HUES6 (cell line): Measurements from ENCODE around the gene BCL11B.

Experiments
- H3K27ac ChIP-seq: 2 replicates; pipeline ENCODE4 v1.7.0; 2013; ENCODE audit warnings: low read depth, mild to moderate bottlenecking, low read length, inconsistent platforms
- H3K27me3 ChIP-seq: 2 replicates; pipeline ENCODE4 v1.6.1; 2013; ENCODE audit warnings: low read length; ENCODE audit not compliant: control insufficient read depth, insufficient read depth
- H3K36me3 ChIP-seq: 2 replicates; pipeline ENCODE4 v1.6.1; 2013; ENCODE audit warnings: low read length; ENCODE audit not compliant: control insufficient read depth, insufficient read depth
- H3K4me1 ChIP-seq: 2 replicates; pipeline ENCODE4 v1.6.1; 2013; ENCODE audit warnings: low read length; ENCODE audit not compliant: control insufficient read depth, insufficient read depth
- H3K4me3 ChIP-seq: 2 replicates; pipeline ENCODE4 v1.5.1; 2013; ENCODE audit warnings: low read depth, low read length
- H3K9ac ChIP-seq: one replicate; pipeline ENCODE4 v1.6.1; 2013; ENCODE audit warnings: mild to moderate bottlenecking, low read length
- H3K9me3 ChIP-seq: 2 replicates; pipeline ENCODE4 v1.6.1; 2013; ENCODE audit warnings: low read depth, low read length; ENCODE audit not compliant: control insufficient read depth, insufficient read depth

The BCL11B gene

DNA sequence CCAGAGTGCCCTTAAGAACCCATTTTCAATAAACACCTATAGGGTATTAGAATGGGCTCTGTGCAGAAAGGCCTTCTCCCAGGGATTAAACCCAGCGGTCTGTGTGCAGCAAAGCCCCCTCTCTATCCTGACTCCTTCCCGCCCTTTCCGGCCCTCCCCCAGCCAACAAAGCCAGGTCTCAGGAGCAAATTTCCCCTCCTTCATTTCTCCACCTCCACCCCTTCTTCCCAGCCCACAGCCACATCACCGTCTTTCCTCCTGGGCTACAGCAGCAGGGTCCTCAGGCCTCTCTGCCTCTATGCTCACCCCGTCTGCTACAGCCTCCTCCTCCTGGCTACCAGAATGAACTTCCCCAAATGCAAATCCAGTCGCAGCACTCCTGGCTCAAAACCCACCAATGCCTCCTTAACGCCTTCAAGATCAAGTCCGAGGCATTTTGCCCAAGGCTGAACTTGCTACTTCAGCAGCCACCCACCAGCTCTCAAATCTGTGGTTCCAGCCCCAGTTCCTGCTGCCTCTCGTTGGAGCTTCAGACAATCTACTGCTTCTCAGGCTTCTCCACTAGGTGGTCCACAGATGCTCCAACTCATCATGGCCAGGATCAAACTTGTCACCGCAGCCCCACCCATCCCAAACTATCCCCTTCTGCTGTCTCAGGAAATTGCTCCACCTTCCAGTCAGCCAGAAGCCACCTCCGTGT lies 134.8 kb downstream of the BCL11B start:
- Histone ChIP-seq H3K36me3 (no peaks in the 10 kb centered on the region), H3K4me1 (peaks cover 27% of the 10 kb centered on the region), H3K9me3 (no peaks in the 10 kb centered on the region), H3K9ac (no peak overlapping the region), H3K27me3 (no peaks in the 10 kb centered on the region), H3K27ac (no peak overlapping the region), H3K4me3 (no peak overlapping the region)

- no peak overlapping the region for H3K4me3 ChIP-seq
- H3K9ac ChIP-seq = no peak overlapping the region
- peaks cover 24% of the 10 kb centered on the region for H3K4me1 ChIP-seq
- H3K27ac ChIP-seq = no peak overlapping the region
- H3K9me3 ChIP-seq = no peaks in the 10 kb centered on the region
- no peaks in the 10 kb centered on the region for H3K27me3 ChIP-seq
- H3K36me3 ChIP-seq = no peaks in the 10 kb centered on the region
These were observed 135.6 kb downstream of the BCL11B start for GRCh38 chr14:99136401-99136800.

DNA sequence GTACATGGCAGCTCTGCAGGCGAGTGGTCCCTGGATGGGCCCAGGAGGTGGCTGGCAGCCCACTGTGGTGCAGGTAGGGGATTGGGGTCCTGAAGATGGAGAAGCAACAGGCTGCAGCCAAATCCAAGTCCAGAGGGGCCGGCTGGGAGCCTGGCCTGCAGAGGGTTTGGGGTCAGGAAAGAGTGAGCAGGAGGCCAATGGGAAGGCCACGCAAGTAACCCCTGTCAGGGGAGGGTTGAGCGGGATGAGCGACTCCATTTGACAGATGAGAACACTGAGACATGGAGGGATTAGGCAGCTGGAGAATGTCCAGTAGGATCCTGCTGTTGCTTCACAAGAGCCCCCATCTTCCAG lies 136.0 kb downstream of the BCL11B start:
- Histone ChIP-seq H3K9ac (no peak overlapping the region), H3K27me3 (no peaks in the 10 kb centered on the region)

DNA sequence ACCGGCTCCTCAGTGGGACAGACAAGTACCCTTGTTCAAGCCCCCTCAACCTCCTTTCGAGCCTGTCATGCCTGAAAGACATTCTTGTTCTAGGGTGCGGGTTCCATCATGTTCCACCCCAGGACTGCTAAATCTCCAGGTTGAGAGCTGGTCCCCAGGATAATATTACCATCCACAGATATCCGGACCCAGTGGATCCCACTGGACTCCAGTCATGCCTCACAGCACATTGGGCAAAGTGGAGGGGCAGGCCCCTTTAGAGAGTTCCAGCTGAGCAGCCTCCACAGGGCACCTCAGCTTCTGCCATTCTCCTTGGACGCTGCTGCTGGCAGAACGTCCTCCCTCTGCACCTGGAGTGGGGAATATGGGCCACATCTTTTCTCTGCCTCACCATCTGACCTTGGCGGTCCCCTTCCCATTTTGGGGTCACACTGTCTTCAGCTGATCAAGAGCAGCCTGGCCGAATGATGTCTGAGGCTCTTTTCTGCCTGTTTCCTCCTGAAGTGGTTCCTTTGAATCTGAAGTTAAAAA lies 137.4 kb downstream of the BCL11B start:
- peaks cover 24% of the 10 kb centered on the region for H3K4me1 ChIP-seq
- no peaks in the 10 kb centered on the region for H3K9me3 ChIP-seq
- H3K4me3 ChIP-seq = no peak overlapping the region
- no peaks in the 10 kb centered on the region for H3K27me3 ChIP-seq
- no peak overlapping the region for H3K9ac ChIP-seq
- H3K27ac ChIP-seq = no peak overlapping the region
- no peaks in the 10 kb centered on the region for H3K36me3 ChIP-seq

More for the DNA sequence above, 136.0 kb downstream of the BCL11B start:
- Histone ChIP-seq H3K27ac (no peak overlapping the region), H3K36me3 (no peaks in the 10 kb centered on the region), H3K4me3 (no peak overlapping the region), H3K9me3 (no peaks in the 10 kb centered on the region), H3K4me1 (peaks cover 24% of the 10 kb centered on the region)

GRCh38 chr14:99133636-99134515 lies 138.1 kb downstream of the BCL11B start:
- peaks cover 24% of the 10 kb centered on the region for H3K4me1 ChIP-seq

GRCh38 chr14:99132821-99133635 lies 139.0 kb downstream of the BCL11B start:
- Histone ChIP-seq H3K27ac (no peak overlapping the region), H3K4me1 (peaks cover 21% of the 10 kb centered on the region), H3K9me3 (no peaks in the 10 kb centered on the region), H3K27me3 (no peaks in the 10 kb centered on the region), H3K4me3 (no peak overlapping the region), H3K36me3 (no peaks in the 10 kb centered on the region), H3K9ac (no peak overlapping the region)

More at GRCh38 chr14:99133636-99134515, 138.1 kb downstream of the BCL11B start:
- Histone ChIP-seq H3K36me3 (no peaks in the 10 kb centered on the region), H3K9ac (peak overlapping the region; percentile 17), H3K9me3 (no peaks in the 10 kb centered on the region), H3K27ac (no peak overlapping the region), H3K4me3 (no peak overlapping the region), H3K27me3 (no peaks in the 10 kb centered on the region)

- Histone ChIP-seq H3K9me3 (no peaks in the 10 kb centered on the region), H3K9ac (no peak overlapping the region), H3K27ac (no peak overlapping the region), H3K4me1 (peaks cover 22% of the 10 kb centered on the region), H3K27me3 (no peaks in the 10 kb centered on the region), H3K4me3 (no peak overlapping the region), H3K36me3 (no peaks in the 10 kb centered on the region)
These were observed 140.2 kb downstream of the BCL11B start for GRCh38 chr14:99131632-99132271.

DNA sequence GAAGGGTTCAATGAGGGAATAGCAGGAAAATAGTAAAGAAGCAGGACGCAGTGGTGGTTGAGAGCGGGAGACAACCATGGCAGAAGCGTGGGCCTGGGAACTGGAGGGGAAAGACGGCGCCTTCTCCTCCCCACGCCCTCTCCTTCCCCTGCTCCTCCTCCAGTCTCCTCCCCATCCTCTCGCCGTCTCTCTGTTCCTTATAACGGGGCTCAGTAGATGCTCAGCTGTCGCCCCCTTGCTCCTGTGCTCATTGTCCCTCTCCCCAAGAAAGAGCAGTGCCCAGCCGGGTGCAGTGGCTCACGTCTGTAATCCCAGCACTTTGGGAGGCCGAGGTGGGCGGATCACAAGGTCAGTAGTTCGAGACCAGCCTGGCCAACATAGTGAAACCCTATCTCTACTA lies 142.0 kb downstream of the BCL11B start:
- H3K9me3 ChIP-seq = no peaks in the 10 kb centered on the region
- no peak overlapping the region for H3K9ac ChIP-seq
- no peaks in the 10 kb centered on the region for H3K36me3 ChIP-seq
- no peak overlapping the region for H3K27ac ChIP-seq
- H3K4me3 ChIP-seq = no peak overlapping the region
- no peaks in the 10 kb centered on the region for H3K27me3 ChIP-seq
- H3K4me1 ChIP-seq = peaks cover 22% of the 10 kb centered on the region

GRCh38 chr14:99129211-99129696 lies 142.7 kb downstream of the BCL11B start:
- Histone ChIP-seq H3K4me1 (peaks cover 21% of the 10 kb centered on the region), H3K9me3 (no peaks in the 10 kb centered on the region), H3K27ac (no peak overlapping the region), H3K4me3 (no peak overlapping the region), H3K36me3 (no peaks in the 10 kb centered on the region), H3K9ac (no peak overlapping the region), H3K27me3 (no peaks in the 10 kb centered on the region)

- Histone ChIP-seq H3K4me1 (peaks cover 10% of the 10 kb centered on the region), H3K27ac (no peak overlapping the region), H3K27me3 (no peaks in the 10 kb centered on the region), H3K36me3 (no peaks in the 10 kb centered on the region), H3K9ac (no peak overlapping the region), H3K4me3 (no peak overlapping the region), H3K9me3 (no peaks in the 10 kb centered on the region)
These were observed 143.8 kb downstream of the BCL11B start for GRCh38 chr14:99128185-99128584.
